EL (cell line): ENCODE data around the gene STEAP2.
"Not testable (repeated sequence)": the region's sequence is repeated elsewhere in the genome, so short reads cannot be mapped to it uniquely, and the experiment has no call there.

Source experiments
- DNase-seq: peaks from one replicate; pipeline ENCODE4 v3.0.0-alpha.2; 2016

The STEAP2 gene

DNA sequence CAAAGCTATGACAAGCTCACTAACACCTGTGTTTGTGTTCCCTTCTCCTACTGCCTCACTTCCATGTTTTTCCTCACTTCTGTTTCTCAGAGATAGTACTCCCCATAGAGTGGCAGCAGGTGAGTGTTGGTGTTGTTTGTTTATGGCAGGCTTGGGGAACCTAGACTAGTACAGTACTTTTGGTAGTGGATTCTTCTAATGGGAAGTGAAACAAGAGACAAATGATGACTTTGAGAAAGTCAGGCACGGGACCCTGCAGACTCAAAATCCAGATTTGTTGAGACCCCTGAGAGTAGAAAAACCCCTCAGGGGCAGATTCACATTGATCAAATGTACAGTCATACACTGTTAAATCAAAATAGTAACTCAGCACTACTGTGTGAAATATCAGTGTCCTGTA lies 27.0 kb downstream of the STEAP2 start:
- DNase-seq: no peak

DNA sequence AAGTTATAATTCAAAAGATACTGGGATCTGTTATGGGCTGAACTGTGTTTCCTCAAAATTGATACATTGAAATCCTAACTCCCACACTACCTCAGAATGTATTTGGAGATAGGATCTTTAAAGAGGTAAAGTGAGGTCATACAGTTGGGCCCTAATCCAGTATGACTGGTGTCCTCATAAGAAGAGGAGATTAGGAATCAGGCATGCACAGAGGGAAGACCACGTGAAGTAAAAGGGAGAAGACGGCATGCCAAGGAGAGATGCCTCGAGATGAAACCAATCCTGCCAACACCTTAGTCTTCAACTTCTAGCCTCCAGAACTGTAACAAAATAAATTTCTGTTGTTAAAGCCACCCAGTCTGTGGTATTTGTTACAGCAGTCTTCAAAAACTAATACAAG lies 27.5 kb downstream of the STEAP2 start:
- DNase-seq: no peak

DNA sequence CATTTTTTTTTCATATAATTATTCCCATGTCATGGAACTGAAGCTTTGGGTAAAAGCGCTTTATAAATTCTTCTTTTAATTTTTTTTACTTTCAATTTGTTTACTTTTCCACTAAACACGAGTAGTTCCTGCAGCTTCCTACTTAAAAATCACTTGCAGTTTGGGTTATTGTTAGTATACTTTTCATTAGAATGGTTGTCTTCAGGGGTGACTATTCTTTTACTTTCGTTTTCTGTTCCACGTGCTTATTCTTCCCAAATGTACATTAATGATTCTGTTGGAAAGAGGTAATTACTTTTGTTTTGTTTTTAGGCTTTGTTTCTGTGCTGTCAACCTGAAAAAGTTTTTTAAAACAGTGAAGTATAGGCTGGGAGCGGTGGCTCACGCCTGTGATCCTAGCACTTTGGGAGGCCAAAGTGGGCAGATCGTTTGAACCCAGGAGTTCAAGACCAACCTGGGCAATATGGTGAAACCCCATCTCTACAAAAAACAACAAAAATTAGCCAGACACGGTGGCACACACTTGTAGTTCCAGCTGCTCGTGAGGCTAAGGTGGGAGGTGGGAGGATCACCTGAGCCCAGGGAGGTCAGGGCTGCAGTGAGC lies 28.2 kb downstream of the STEAP2 start:
- no peak for DNase-seq

DNA sequence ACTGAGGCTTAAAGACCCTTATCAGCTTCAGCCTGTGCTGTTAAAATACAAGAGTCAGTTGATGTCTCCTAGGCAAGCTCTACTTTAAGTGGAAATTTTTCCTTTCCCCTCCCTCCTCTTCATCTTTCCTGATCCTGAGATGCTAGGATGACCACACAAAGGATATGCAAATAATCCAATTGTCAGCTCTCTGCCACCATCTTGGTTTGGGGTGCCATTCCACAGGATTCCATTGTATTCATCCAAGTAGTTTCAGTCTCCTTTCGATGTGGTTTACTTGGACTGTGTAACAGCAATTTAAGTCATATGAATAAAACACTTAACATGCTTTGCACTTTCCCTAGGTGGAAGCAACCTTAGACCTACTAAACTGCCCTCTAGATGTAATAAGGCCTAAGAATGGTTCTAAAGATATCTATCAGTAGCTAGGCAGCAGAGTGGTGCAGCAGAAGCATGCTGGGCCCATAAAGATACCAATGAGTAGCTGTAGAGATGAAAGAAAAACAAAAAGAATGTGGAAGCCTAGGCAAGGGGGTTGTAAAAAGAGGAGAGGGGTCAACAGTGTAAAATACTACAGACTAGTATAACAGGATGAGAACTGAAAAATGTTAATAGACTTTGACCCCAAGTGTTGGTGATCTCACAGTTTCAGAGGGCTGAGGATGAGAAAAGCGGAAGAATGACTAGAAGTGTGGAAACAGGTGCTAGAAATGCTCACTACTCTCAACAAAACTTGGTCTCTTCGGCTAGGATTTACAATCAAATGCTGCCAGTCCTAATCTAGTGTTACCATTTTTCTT lies 31.0 kb downstream of the STEAP2 start:
- DNase-seq: no peak

DNA sequence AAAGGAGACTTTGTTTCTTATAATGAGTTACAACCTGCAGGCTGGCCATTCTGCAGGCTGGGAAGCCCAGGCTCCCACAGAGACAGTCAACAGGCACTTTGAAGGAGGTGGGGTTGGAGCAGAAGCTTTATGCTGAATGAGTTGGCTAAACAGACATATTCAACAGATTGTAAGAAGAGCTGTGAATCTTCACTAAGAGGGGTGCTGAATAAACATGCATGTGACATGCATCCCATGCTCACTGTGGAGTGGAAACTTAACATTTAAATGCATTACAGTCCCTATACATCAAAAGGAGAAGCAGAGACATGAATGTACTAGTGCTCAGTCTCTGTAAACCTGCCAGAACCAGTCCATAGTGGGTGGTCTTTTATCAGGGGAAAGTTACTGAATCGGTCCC lies 32.0 kb downstream of the STEAP2 start:
- no peak for DNase-seq

DNA sequence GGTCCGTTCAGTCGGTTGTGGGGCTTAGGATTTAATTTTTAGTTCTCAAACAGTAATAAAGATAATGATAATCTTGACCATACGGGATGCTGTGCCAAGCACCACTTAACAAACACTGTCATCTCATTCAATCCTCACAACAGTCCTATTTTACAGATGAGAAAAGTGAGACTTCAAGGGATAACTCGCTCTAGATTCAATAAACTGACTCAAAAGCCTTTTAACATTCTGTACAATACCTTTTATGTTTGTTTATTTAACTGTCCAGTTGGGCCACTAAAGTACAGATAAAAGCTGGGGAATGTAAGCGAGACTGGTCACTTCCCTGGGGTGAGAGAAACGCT lies 33.0 kb downstream of the STEAP2 start:
- no peak for DNase-seq

DNA sequence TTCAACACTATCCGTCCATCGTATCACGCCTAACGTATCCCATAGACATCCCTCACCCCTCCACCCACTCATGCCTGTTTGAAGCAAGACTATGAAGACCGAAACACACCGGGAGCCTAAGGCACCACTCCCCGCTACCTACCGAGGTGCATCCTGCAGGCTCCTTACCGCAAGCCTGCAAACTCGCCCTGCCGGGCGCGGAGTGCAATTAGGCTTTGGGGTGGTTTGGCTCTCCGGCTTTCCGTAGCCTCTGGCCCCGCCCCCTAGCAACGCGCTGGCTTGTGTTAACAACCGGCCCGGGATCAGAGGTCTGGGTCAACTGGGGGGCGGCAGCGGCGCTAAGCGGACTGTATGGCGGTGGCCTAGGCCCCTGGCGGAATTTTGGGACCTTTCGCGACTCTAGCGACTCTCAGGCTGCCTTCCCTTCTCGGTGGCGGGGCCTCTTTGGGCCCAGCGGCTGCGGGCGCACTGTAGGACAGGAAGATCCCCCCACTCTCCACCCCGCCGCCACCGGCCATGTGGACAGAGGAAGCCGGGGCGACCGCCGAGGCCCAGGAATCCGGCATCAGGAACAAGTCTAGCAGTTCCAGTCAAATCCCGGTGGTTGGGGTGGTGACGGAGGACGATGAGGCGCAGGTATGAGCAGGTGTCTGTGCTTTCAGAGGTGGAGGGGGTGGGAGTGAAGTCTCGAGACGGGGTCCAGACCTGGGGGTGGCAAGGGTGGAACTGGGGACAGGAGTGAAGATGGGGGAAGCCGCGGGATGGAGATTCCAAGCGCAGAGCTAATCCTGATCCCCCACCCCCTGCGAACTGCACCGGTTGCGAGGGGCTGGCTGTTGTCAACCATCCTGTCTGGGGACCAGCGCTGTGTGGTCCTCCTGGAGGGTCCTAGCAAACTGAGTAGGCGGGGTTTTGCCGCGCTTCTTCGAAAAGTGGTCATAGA lies 33.6 kb downstream of the STEAP2 start, which contains the start of gene CFAP69:
Gene CFAP69 (plus strand): TSS at position 266 of the 943 bp plus-strand sequence. CDS start 251 bp downstream, at position 517.
- peak; percentile 81 for DNase-seq

DNA sequence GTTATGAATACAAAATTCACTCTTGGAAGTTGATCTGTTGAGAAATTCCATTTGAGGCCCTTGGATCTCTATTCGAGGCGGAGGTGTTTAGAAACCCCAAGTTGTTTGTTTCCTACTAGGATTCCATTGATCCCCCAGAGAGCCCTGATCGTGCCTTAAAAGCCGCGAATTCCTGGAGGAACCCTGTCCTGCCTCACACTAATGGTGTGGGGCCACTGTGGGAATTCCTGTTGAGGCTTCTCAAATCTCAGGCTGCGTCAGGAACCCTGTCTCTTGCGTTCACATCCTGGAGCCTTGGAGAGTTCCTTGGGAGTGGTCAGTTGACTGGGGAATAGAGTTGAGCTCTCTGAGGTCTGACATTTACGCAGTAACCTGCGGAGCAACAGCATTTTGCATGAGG lies 34.6 kb downstream of the STEAP2 start:
- no peak for DNase-seq

DNA sequence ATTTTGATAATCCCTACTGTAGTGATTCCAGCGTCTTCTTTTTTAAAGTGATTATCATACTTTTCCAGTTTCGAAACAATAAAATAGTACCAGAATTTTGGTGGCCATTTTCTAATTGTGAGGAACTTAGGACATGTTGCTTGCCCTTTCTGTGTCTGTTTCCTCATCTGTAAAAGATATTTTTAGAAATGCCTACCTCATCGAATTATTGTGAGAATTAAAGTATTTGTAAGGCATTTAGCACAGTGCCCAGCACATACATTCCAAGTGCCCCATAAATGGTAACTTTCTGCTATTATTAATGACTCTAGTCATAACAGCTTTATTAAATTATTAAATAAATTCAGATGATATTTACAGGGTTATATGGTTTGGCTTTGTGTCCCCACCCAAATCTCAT lies 37.2 kb downstream of the STEAP2 start:
- no peak for DNase-seq

DNA sequence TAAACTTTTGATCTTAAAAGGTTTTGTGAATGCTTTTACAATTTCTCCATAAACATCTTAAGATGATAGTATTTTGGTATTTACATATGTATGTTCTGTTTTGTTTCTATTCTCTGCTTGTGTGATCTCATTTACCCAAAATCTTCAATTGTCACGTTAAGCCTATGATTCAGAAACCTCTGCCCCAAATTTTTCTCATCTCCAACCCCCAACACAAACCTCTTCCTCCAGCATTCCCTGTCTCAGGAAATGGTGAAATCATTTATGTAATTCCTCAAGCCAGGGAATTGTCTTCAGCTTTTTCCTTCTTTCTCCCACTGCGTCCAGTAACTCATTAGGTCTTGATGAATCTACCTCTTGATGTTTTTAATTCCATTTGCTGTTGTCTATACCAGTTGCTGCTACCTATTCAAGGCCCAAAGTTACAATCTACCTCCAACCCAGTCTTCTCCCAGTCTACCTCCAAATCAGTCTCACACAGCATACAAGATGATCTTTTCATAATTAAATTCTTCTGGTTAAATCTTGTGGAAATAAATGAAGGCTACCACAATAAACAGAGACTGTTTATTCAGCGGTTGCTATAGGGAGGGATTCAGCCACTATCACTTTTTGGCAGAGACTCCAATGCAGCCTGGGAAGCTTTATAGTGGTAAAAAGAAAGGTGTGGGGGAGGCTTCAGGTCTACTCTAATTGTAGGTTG lies 39.2 kb downstream of the STEAP2 start:
- peak; percentile 70 for DNase-seq

DNA sequence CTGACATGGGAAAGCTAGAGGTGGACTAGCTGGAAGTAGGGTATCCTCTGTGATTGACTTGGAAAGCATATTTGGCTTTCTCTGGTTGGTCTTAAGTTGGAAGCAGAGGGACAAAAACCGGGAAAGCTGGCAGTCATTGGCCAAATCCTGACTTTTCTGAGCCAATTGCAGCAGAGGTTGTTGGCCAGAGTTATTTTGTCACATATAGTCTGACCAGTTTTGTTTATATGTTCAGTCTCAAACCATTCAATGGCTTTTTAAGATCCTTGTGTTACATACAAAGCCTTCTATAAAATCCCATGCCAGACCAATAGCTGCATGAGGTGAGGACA lies 39.7 kb downstream of the STEAP2 start:
- peak; percentile 4 for DNase-seq

DNA sequence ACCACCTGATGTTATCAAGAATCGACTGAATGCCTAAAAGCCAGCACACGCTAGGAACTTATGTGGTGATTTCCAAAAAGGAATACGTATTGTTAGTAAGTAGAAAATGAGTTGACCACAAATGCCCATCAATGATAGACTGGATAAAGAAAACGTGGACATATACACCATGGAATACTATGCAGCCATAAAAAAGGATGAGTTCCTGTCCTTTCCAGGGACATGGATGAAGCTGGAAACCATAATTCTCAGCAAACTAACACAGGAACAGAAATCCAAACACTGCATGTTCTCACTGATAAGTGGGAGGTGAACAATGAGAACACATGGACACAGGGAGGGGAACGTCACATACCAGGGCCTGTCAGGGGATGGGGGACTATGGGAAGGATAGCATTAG lies 44.5 kb downstream of the STEAP2 start:
- DNase-seq: not testable (repeated sequence)

DNA sequence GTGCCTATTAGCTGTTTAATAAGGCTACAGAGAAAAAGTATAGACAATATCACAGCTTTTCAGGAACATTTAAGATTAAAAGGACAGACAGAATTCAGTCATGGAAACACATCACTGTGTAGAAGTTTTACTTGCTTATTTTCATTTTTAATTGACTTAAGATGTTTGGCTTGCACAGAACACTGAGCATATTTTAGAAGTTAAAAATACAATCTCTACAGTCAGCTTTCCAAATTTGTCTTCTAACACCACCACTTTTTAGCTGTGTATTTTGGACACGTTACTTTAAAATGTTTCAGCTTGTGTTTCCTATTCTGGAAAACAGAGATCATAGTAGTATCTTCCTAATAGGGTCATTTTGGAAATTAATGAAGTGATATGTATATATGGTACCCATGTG lies 45.2 kb downstream of the STEAP2 start:
- DNase-seq: no peak

DNA sequence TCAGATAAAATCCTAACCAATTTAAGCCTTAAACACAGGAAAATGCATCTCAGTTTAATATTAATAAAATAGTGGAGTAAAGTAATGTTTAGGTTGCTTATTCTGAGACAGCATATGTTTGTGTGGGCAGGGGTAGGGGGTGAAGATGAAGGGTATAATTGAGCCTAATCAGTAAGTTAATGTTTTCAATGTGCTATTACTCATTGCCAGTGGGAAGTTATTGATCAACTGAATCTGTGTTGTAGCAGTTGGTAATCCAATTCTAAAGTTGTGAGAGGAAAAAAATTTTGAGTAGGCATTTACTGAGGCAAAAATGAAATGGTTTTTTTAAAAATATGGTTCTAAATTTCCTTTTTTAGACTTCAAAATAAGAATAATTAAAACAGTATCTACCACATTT lies 49.9 kb downstream of the STEAP2 start:
- DNase-seq: no peak

DNA sequence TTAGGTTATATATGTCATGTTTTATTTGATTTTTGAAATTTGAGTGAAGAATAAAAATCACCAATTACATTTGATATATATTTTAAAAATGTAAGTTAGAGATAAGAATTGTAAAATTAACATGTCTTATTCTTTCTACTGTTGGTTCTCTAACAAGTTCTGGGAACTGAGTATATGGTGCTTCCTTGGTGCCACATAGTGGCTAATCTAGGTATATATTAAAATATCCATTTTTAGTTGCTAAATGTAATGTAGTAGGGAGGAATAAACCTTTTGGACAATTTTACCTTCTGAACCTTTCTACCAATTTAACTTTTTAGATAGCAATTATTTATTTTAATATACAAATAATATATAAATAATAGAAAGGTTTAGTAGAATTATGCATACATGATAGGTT lies 50.9 kb downstream of the STEAP2 start:
- DNase-seq: peak; percentile 21

DNA sequence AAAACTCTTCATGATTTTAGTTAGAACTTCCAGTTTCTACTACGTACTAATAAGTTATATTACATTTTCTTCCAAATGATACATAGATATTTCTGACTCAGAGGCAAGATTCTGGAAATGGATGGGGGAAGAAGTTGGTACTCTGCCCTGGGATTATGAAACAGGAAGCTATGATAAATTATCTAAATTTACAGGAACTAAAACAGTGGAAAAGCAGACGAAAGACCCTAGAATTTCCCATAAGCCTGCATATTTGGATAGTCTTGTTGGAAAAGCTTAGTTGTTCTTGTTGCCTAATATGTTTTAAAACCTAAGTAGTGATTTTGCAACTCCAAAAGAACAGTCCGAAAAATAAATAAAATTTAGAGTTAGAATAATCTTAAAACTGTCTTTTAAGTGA lies 55.3 kb downstream of the STEAP2 start:
- DNase-seq: peak; percentile 34

DNA sequence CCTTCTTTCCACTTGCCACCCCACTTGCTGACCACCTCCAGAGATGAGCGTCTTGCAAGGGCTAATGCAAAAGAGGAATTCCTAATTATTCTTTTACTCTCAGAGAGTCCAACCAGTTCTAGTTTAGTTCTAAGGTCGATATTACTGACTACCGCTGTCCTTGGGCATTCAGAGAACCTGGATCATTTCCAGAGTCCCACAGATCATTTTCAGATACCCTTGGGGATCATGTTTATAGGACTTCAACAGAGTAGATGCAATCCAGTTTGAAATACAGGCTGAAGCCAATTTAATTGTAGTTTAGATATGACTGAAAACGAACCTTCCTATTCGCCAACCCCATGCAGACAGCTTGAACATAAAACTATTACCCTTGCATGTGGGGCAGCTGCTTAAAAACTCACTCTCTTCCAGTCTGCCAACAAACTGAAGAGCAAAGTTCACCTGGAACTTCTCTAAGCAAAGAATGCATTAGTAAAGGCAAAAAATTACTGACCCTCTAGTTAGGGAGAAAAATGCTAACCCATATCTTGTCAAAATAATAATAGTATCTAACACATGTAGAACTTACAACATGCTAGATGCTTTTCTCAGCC lies 55.8 kb downstream of the STEAP2 start:
- no peak for DNase-seq

DNA sequence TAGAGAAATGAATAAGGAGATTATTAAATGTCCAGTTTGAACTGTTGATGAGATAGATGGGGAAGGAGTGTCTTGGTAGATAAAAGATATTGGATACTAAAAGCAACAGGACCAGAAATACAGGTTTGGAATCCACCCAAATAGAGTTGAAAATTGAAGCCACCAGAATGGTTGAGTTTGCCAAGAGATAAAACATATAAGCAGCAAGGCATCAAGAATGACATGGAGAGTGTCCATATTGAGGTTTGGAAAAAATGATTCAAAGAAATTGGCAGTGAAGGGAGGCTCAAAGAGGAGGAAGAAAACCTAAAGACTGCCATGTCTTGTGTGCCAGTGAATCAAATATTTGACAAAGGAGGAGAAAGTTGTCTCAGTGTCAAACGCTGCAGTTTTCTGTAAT lies 57.6 kb downstream of the STEAP2 start:
- no peak for DNase-seq

DNA sequence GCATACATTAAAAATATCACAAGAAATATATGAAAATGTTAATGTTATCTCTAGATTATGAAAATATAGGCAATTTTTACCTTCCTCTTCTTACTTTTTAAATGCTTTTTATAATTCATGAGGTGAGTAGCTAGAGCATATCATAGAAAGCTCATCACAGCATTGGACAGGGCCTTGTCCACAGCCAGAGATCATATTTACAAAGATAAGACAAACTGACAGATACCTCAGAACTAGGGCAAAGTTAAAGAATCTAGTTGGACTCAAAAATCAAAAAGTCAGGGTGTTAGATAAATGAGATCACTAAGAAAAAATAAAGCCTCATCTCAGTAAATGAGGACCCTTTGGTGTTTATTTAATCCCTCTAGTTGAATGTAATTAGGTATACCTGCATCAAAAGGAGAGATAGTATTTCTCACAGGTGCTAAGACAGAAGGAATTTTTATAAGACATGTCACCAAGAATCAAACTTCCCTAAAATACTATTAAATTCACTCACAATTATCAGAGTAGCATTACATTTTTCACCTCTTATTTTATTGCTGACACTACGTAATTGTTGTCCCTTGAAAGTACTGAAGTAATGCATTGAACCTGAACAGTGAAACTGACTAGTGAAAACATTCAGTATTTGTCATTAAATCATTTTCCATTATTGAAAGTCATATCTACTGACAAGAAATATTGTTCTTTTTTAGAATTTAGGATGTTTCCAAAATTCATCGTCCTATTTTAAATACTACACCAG lies 59.1 kb downstream of the STEAP2 start:
- no peak for DNase-seq

DNA sequence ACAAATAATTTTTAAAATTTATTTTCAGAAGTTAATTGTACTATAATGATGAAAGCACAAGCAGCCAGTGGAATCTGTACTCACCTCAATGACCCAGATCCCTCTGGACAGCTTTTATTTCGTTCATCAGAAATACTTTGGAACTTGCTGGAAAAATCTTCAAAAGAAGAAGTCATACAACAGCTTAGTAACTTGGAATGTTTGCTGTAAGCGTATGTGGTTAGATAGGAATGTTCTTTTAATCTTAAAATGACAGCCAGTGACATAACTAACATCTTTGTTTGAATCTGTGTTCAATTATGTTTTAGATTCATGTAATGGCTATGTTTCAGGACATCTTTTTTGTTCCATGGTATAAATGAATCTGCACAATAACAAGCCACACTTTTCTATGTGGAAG lies 60.2 kb downstream of the STEAP2 start:
- DNase-seq: peak; percentile 70

DNA sequence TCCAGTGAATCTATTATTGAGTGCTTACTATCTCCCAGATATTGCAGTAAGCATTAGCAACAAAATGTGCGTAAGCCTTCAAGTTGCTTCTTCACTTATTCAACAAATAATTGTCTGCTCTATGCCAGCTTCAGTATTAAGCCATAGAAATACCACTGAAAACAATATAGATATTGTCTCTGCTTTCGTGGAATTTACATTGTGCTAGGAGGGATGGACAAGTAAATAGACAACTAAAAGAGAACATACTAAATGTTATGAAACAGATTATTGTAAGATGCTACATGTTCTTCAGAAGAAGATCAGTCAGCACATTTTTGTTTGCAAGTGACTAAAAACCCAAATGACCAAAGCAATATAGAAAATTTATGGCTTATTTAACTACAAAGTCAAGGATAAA lies 60.7 kb downstream of the STEAP2 start:
- no peak for DNase-seq

DNA sequence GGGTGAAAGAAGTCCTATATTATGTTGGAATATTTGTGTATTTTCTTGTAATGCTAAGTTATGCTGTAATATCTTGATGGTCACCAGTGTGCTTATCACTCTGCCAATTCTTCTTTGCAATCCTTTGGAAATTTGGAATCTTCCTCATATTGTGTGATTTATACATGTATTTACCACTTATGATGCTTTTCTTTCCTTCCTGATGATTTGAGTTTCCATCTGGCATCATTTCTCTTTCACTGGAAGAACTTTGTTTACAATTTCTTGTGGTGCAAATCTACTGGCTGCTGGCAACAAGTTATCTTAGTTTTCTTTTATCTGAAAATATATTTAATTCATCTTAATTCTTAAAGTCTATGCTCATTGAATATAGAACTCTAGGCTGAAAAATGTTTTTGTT lies 62.6 kb downstream of the STEAP2 start:
- no peak for DNase-seq
